Body of pancreas (tissue), 4 donors: ENCODE measurements around the gene TAS2R38.

Experiments
- POLR2A ChIP-seq, 3 donors: fragments of 450-650 bp; IDR thresholded peaks; one replicate each; pipeline ENCODE4 v1.6.1; 2016; ENCODE audit warnings: antibody characterized with exemption in 3 of 3, mild to moderate bottlenecking in 2 of 3
- TF ChIP-seq, protein P1 (sequence below), 7 experiments: fragments of 450-650 bp in 4 of 7; fragments of 200-600 bp in 3 of 7; sonication (generic) in 3 of 7; IDR thresholded peaks; one replicate each; pipeline ENCODE4 v1.5.1; 2016 to 2019; ENCODE audit warnings: antibody characterized with exemption in 7 of 7

DNA sequence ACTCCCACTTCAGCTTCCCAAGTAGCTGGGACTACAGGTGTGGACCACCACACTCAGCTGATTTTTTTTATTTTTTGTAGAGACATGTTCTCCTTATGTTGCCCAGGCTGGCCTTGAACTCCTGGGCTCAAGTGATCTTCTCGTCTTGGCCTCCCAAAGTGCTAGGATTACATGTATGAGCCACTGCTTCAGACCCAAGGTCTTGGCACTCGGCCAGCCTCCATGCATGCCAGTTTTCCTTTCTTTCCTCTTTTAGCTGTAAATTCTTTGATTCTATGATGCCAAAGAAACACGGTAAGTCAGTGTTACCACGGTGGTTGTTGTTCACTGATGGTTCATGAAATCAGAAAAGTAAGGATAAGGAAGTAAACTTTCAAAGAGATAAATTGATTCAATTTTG is 19.1 kb upstream of the TAS2R38 start:
- TF ChIP-seq, protein P1, sequence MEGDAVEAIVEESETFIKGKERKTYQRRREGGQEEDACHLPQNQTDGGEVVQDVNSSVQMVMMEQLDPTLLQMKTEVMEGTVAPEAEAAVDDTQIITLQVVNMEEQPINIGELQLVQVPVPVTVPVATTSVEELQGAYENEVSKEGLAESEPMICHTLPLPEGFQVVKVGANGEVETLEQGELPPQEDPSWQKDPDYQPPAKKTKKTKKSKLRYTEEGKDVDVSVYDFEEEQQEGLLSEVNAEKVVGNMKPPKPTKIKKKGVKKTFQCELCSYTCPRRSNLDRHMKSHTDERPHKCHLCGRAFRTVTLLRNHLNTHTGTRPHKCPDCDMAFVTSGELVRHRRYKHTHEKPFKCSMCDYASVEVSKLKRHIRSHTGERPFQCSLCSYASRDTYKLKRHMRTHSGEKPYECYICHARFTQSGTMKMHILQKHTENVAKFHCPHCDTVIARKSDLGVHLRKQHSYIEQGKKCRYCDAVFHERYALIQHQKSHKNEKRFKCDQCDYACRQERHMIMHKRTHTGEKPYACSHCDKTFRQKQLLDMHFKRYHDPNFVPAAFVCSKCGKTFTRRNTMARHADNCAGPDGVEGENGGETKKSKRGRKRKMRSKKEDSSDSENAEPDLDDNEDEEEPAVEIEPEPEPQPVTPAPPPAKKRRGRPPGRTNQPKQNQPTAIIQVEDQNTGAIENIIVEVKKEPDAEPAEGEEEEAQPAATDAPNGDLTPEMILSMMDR (IDR thresholded peaks at IDR 0.05), result no peak
- no peak for TF ChIP-seq POLR2A (IDR thresholded peaks at IDR 0.05)
